DOHH2 (cell line): Measurements from ENCODE around the gene SMARCD2.

Source experiments
- CTCF ChIP-seq: fragments of 200-600 bp; sonication (generic); IDR thresholded peaks from one replicate; pipeline ENCODE4 v1.5.1; 2014; ENCODE audit warnings: antibody characterized with exemption, mild to moderate bottlenecking, low read depth, low read length; ENCODE audit not compliant: poor library complexity, severe bottlenecking
- EZH2phosphoT487 ChIP-seq: fragments of 200-600 bp; sonication (generic); IDR thresholded peaks from 2 replicates; pipeline ENCODE4 v1.6.1; 2017; ENCODE audit warnings: borderline replicate concordance, mild to moderate bottlenecking, antibody characterized with exemption, low read length, moderate library complexity, mixed read lengths

- TF ChIP-seq EZH2phosphoT487 = no peak
- TF ChIP-seq CTCF = no peak
These were observed 15.9 kb downstream of the SMARCD2 start for GRCh38 chr17:63826468-63827001.
